Lower leg skin (tissue), 4 donors: ENCODE data around the gene DNA2. TPM values are rescaled to one million over a fixed set of nuclear protein-coding genes. Genes with fewer than 3 reads are reported as not detected.

Source experiments
- DNase-seq, 2 donors: peaks; one replicate each; pipeline ENCODE4 v3.0.0-alpha.2; 2019; ENCODE audit warnings: low spot score in 2 of 2
- H3K4me3 ChIP-seq: fragments of 200-600 bp; sonication (generic); 2 replicates; pipeline ENCODE4 v1.5.1; 2017; ENCODE audit warnings: mild to moderate bottlenecking, low read depth; ENCODE audit not compliant: poor library complexity, severe bottlenecking
- POLR2A ChIP-seq, 2 donors: fragments of 450-650 bp; IDR thresholded peaks; one replicate each; pipeline ENCODE4 v1.6.1; 2016 to 2017; ENCODE audit warnings: antibody characterized with exemption in 2 of 2, mild to moderate bottlenecking in 1 of 2, moderate library complexity in 1 of 2
- WGBS, 2 donors: methylation state at CpG; one replicate each; pipeline ENCODE4 v1.1.5; 2018; 5-methylcytosine and 5-hydroxymethylcytosine counted together
- intact Hi-C: fragments of 100-400 bp; cut with DNase I; formaldehyde crosslinking; loops from one replicate; pipeline ENCODE4 v1.15.0; 2023; ENCODE audit warnings: low total_unique reads
- total RNA-seq, 4 donors: library from RNA; depleted of rRNA; stranded (reverse); fragments of >200 nt; gene quantifications; one replicate each; pipeline ENCODE4 v1.1.0, GENCODE V29; 2016
- TF ChIP-seq, protein P1 (sequence below), 3 donors: fragments of 450-650 bp; IDR thresholded peaks; one replicate each; pipeline ENCODE4 v1.5.1; 2016; ENCODE audit warnings: antibody characterized with exemption in 3 of 3, mild to moderate bottlenecking in 3 of 3, moderate library complexity in 2 of 3

Gene DNA2
- total RNA-seq, 4 donors from 2014 or later = 1.7 to 3.5 (median 2.2) TPM

DNA sequence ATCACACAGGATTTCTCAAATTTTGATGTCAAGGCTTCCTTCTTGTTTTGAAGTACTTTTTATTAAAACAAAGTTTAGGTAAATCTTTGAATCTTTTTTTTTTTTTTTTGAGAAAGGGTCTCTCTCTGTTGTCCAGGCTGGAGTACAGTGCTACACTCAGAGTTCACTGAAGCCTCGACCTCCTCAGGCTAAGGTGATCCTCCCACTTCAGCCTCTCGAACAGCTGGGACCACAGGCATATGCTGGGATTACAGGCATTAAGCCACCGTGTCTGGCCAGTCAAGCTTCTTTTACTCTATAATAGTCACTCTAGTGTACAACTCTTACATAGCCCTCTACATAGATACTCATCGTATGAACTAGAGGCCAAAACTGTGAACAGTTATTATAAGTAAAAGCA is 68.1 kb downstream of the DNA2 start:
- WGBS, 2 donors = 88 to 90% methylated on average over 4 of the region's 4 CpGs
- intact Hi-C loops = no loop called here

DNA sequence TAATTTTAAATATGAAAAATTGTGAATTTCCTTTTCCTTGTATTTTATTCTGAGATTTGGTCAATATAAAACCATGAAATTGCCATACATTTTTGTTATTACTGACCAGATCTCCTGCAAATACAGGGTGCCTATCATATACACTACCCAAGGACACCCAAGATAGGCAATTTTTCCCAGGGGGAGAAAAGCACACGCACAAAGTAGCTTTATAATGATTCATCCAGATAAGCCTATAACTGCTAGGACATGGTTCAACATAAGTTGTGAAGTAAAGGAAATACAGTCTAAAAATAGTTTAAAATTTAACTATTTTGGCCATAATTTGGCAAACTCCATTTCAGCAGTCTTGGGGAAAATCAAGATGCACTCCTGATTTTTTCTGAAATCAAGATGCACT is 69.5 kb downstream of the DNA2 start:
- intact Hi-C loops = no loop called here
- no peak overlapping the region for H3K4me3 ChIP-seq
- TF ChIP-seq, protein P1, sequence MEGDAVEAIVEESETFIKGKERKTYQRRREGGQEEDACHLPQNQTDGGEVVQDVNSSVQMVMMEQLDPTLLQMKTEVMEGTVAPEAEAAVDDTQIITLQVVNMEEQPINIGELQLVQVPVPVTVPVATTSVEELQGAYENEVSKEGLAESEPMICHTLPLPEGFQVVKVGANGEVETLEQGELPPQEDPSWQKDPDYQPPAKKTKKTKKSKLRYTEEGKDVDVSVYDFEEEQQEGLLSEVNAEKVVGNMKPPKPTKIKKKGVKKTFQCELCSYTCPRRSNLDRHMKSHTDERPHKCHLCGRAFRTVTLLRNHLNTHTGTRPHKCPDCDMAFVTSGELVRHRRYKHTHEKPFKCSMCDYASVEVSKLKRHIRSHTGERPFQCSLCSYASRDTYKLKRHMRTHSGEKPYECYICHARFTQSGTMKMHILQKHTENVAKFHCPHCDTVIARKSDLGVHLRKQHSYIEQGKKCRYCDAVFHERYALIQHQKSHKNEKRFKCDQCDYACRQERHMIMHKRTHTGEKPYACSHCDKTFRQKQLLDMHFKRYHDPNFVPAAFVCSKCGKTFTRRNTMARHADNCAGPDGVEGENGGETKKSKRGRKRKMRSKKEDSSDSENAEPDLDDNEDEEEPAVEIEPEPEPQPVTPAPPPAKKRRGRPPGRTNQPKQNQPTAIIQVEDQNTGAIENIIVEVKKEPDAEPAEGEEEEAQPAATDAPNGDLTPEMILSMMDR (IDR thresholded peaks at IDR 0.05) = no peak
- no peak for TF ChIP-seq POLR2A (IDR thresholded peaks at IDR 0.05)
- no peak for DNase-seq
- 87 to 89% methylated on average over 1 of the region's 1 CpG for WGBS, 2 donors

More for the DNA sequence above, 68.1 kb downstream of the DNA2 start:
- TF ChIP-seq, protein P1 (IDR thresholded peaks at IDR 0.05) = no peak
- no peak for TF ChIP-seq POLR2A (IDR thresholded peaks at IDR 0.05)
- DNase-seq = no peak
- no peak overlapping the region for H3K4me3 ChIP-seq

DNA sequence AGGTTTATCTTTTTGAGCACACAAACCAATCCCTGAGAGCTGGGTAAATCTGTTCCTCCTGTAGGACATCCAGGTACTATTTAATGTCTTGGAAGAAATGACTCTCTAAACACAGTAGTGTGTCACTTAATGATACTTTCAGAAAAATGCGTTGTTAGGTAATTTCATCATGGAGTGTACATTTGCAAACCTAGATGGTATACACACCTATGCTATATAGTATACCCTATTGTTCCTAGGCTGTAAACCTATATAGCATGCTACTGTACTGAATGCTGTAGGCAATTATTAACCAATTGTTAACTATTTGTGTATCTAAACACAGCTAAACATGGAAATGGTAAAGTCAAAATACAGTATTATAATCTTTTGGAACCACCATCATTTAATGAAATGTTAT is 74.8 kb downstream of the DNA2 start:
- intact Hi-C loops = no loop called here
- no peak overlapping the region for H3K4me3 ChIP-seq
- WGBS, 2 donors = 97 to 100% methylated on average over 1 of the region's 1 CpG
- no peak for DNase-seq
- TF ChIP-seq, protein P1 (IDR thresholded peaks at IDR 0.05) = no peak
- TF ChIP-seq POLR2A (IDR thresholded peaks at IDR 0.05) = no peak

DNA sequence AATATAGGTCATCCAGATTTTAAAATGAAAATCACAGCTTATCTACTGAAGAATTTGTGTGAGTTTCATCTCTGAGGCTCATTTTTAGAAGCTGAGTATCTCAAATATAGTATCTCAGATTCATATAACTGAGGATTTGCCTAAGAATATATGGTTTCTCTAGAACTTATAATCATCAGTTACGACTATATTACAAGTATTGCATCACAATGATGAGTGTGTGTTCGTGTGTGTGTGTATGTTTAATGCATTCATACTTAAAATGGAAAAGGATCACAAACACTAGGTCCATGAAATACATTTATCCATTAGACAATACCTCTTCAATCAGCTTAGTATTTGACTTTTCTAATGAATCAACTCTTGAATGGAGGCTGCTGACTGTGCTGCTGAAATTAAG is 86.0 kb downstream of the DNA2 start:
- no peak for DNase-seq
- H3K4me3 ChIP-seq = no peak overlapping the region
- 83 to 87% methylated on average over 2 of the region's 2 CpGs for WGBS, 2 donors
- TF ChIP-seq, protein P1 (IDR thresholded peaks at IDR 0.05) = no peak
- no peak for TF ChIP-seq POLR2A (IDR thresholded peaks at IDR 0.05)
- intact Hi-C loops = no loop called here

DNA sequence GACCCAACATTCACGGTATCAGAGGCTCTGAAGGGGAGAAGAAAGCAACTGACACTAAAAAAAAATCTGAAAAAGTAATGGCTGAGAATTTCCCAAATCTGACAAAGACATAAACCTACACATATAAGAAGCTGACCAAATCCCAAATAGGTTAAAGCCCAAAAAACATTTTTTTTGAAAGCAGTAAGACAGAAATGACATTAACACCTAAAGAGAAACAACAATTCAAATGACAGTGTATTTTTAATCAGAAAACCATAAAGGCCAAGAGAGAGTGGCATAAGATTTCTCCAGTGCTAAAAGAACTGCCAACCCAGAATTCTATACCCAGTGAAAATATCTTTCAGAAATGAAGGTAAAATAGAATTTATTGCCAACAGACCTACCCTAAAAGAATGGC is 100.2 kb downstream of the DNA2 start:
- 95% methylated on average over 1 of the region's 1 CpG for WGBS, 2 donors
- intact Hi-C loops = no loop called here
- TF ChIP-seq POLR2A (IDR thresholded peaks at IDR 0.05) = no peak
- TF ChIP-seq, protein P1 (IDR thresholded peaks at IDR 0.05) = no peak
- no peak overlapping the region for H3K4me3 ChIP-seq
- no peak for DNase-seq

DNA sequence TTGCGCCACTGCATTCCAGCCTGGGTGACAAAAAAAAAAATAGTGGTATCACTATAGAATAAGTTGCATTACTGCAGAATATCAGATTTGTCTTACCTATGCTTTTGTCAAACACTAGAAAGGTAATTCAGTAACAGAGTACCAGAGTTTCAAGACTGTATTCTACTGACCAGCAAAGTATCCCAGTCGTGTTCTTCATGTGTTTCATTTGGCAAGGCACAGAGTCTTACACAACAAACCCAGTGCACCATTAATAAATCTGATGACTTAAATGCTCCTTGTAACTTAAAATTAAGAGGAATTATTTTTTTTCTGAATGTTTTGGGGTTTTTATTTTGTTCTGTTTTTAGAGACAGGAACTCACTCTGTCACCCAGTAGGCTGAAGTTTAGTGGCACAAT is 104.7 kb downstream of the DNA2 start:
- intact Hi-C loops = no loop called here
- 79 to 84% methylated on average over 2 of the region's 2 CpGs for WGBS, 2 donors
- no peak overlapping the region for H3K4me3 ChIP-seq
- no peak for DNase-seq
- TF ChIP-seq, protein P1 (IDR thresholded peaks at IDR 0.05) = no peak
- no peak for TF ChIP-seq POLR2A (IDR thresholded peaks at IDR 0.05)
